ENCODE measurements around the gene PDE2A.

PDE2A gene

GRCh38 chr11:72625691-72626413 is 48.4 kb downstream of the PDE2A start:
- Histone ChIP-seq H3K79me1 (ENCODE audit: low read length) (no peaks in the 10 kb centered on the region), H3K36me3 (ENCODE audit: control insufficient read depth, insufficient read depth, low read length) (no peaks in the 10 kb centered on the region), H2BK15ac (replicated peaks; ENCODE audit: low read depth) (no peak overlapping the region), H3K23ac (ENCODE audit: low read length) (no peak overlapping the region), H3K79me2 (ENCODE audit: control insufficient read depth, insufficient read depth, low read length) (no peaks in the 10 kb centered on the region), H3K56ac (ENCODE audit: low read length) (peak overlapping the region; percentile 54), H3K9ac (ENCODE audit: low read length) (no peak overlapping the region), H2AK5ac (ENCODE audit: low read length) (no peak overlapping the region), H4K8ac (ENCODE audit: low read depth, low read length) (no peak overlapping the region), H4K5ac (ENCODE audit: low read length) (no peak overlapping the region), H3K4me1 (ENCODE audit: control insufficient read depth, low read depth, low read length) (peaks cover 4% of the 10 kb centered on the region), H3K27ac (ENCODE audit: low read depth, low read length) (no peak overlapping the region), H3K4me2 (ENCODE audit: low read length) (no peak overlapping the region), H3K18ac (ENCODE audit: low read length) (no peak overlapping the region), H2BK120ac (ENCODE audit: low read depth, low read length) (no peak overlapping the region), H3K4ac (ENCODE audit: low read depth, low read length) (no peak overlapping the region), H3K27me3 (ENCODE audit: insufficient read depth, low read length, poor library complexity) (no peaks in the 10 kb centered on the region), H2BK5ac (ENCODE audit: low read length) (no peak overlapping the region), H3K4me3 (ENCODE audit: low read length) (no peak overlapping the region)
- no peak for DNase-seq
- WGBS (ENCODE audit: extremely low coverage, insufficient coverage, low lambda C conversion rate): no CpG with 5 or more reads among the region's 20 CpGs

- H3K4me1 ChIP-seq (ENCODE audit: control insufficient read depth, low read depth, low read length): peaks cover 9% of the 10 kb centered on the region
- no peak for DNase-seq
- no peak overlapping the region for H2BK15ac ChIP-seq (replicated peaks; ENCODE audit: low read depth)
- H3K23ac ChIP-seq (ENCODE audit: low read length): no peak overlapping the region
- H4K8ac ChIP-seq (ENCODE audit: low read depth, low read length): no peak overlapping the region
- no peak overlapping the region for H2BK5ac ChIP-seq (ENCODE audit: low read length)
- no peak overlapping the region for H2BK120ac ChIP-seq (ENCODE audit: low read depth, low read length)
- no CpG with 5 or more reads among the region's 12 CpGs for WGBS (ENCODE audit: extremely low coverage, insufficient coverage, low lambda C conversion rate)
- no peak overlapping the region for H3K4me2 ChIP-seq (ENCODE audit: low read length)
- H3K36me3 ChIP-seq (ENCODE audit: control insufficient read depth, insufficient read depth, low read length): no peaks in the 10 kb centered on the region
- H2AK5ac ChIP-seq (ENCODE audit: low read length): no peak overlapping the region
- H3K27me3 ChIP-seq (ENCODE audit: insufficient read depth, low read length, poor library complexity): no peaks in the 10 kb centered on the region
- no peak overlapping the region for H3K18ac ChIP-seq (ENCODE audit: low read length)
- no peak overlapping the region for H3K4ac ChIP-seq (ENCODE audit: low read depth, low read length)
- no peak overlapping the region for H3K9ac ChIP-seq (ENCODE audit: low read length)
- peak overlapping the region; percentile 2 for H3K56ac ChIP-seq (ENCODE audit: low read length)
- no peaks in the 10 kb centered on the region for H3K79me2 ChIP-seq (ENCODE audit: control insufficient read depth, insufficient read depth, low read length)
- no peak overlapping the region for H3K4me3 ChIP-seq (ENCODE audit: low read length)
- H4K5ac ChIP-seq (ENCODE audit: low read length): no peak overlapping the region
- no peak overlapping the region for H3K27ac ChIP-seq (ENCODE audit: low read depth, low read length)
- H3K79me1 ChIP-seq (ENCODE audit: low read length): no peaks in the 10 kb centered on the region
These were observed 49.6 kb downstream of the PDE2A start for GRCh38 chr11:72624496-72625201.

GRCh38 chr11:72623052-72623451 is 51.2 kb downstream of the PDE2A start:
- Histone ChIP-seq H3K4me2 (ENCODE audit: low read length) (no peak overlapping the region), H4K8ac (ENCODE audit: low read depth, low read length) (no peak overlapping the region), H3K23ac (ENCODE audit: low read length) (no peak overlapping the region), H3K27ac (ENCODE audit: low read depth, low read length) (no peak overlapping the region), H3K36me3 (ENCODE audit: control insufficient read depth, insufficient read depth, low read length) (no peaks in the 10 kb centered on the region), H3K18ac (ENCODE audit: low read length) (no peak overlapping the region), H3K79me2 (ENCODE audit: control insufficient read depth, insufficient read depth, low read length) (no peaks in the 10 kb centered on the region), H3K4me1 (ENCODE audit: control insufficient read depth, low read depth, low read length) (peaks cover 9% of the 10 kb centered on the region), H4K5ac (ENCODE audit: low read length) (no peak overlapping the region), H2AK5ac (ENCODE audit: low read length) (peak overlapping the region; percentile 2), H3K4me3 (ENCODE audit: low read length) (no peak overlapping the region), H3K4ac (ENCODE audit: low read depth, low read length) (no peak overlapping the region), H3K79me1 (ENCODE audit: low read length) (no peaks in the 10 kb centered on the region), H3K27me3 (ENCODE audit: insufficient read depth, low read length, poor library complexity) (no peaks in the 10 kb centered on the region), H3K9ac (ENCODE audit: low read length) (no peak overlapping the region), H2BK5ac (ENCODE audit: low read length) (no peak overlapping the region), H2BK120ac (ENCODE audit: low read depth, low read length) (no peak overlapping the region), H2BK15ac (replicated peaks; ENCODE audit: low read depth) (no peak overlapping the region), H3K56ac (ENCODE audit: low read length) (no peak overlapping the region)
- WGBS (ENCODE audit: extremely low coverage, insufficient coverage, low lambda C conversion rate): no CpG with 5 or more reads among the region's 8 CpGs
- no peak for DNase-seq

DNA sequence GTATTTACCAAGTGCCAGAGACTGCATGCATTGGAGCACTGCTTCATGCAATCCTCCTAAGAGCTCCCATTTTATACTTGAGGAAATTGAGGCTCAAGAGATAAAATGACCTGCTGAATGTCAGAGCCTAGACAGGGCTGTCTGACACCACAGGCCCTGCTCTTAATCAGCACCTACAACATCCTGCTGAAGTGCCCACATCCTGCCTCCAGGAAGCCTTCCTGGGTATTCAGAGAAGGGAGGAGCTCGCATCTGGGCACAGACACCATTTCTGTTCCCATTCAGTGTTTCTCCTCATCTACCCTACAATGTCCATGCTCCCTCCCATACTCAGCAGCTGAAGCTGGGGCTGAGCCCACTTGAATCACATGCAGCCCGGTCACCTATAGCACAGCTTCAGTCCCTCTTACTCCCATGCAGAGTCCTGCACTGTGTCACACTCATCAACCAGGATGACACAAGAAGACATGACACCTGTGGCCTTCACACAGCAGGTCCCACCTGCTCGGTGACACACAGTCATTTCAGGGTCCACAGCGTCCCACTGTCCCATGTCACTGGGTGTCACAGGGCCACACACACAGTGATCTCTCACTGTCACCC is 53.1 kb downstream of the PDE2A start:
- H2BK15ac ChIP-seq (replicated peaks; ENCODE audit: low read depth): no peak overlapping the region

DNA sequence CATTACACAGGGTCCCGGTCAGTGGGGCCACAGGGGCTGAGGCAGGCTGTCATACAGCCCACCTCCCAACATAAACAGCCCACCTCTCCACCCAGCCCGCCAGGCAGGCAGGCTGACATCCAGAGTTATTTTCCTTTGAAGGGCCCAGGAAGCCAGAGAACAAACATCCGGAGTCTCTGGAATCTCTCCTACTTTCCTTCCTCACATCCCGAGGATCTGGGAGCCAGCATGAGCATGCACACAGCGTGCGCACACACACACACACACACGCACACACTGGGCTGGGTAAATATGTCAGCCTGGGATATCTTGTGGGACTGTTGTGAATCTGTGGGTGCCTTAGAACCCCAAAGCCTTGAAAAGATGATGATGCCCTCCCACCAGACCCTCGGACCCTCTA is 55.4 kb downstream of the PDE2A start:
- H3K79me1 ChIP-seq (ENCODE audit: low read length): no peaks in the 10 kb centered on the region
- no peak overlapping the region for H4K5ac ChIP-seq (ENCODE audit: low read length)
- no peak overlapping the region for H3K56ac ChIP-seq (ENCODE audit: low read length)
- no peak overlapping the region for H3K23ac ChIP-seq (ENCODE audit: low read length)
- no peak overlapping the region for H2BK120ac ChIP-seq (ENCODE audit: low read depth, low read length)
- H3K18ac ChIP-seq (ENCODE audit: low read length): no peak overlapping the region
- no peak overlapping the region for H3K4me2 ChIP-seq (ENCODE audit: low read length)
- DNase-seq: no peak
- H3K4me3 ChIP-seq (ENCODE audit: low read length): no peak overlapping the region
- no peak overlapping the region for H4K8ac ChIP-seq (ENCODE audit: low read depth, low read length)
- H3K27me3 ChIP-seq (ENCODE audit: insufficient read depth, low read length, poor library complexity): no peaks in the 10 kb centered on the region
- H2BK5ac ChIP-seq (ENCODE audit: low read length): no peak overlapping the region
- H2AK5ac ChIP-seq (ENCODE audit: low read length): no peak overlapping the region
- no peaks in the 10 kb centered on the region for H3K79me2 ChIP-seq (ENCODE audit: control insufficient read depth, insufficient read depth, low read length)
- H3K27ac ChIP-seq (ENCODE audit: low read depth, low read length): no peak overlapping the region
- peaks cover 9% of the 10 kb centered on the region for H3K4me1 ChIP-seq (ENCODE audit: control insufficient read depth, low read depth, low read length)
- no peak overlapping the region for H3K9ac ChIP-seq (ENCODE audit: low read length)
- no peak overlapping the region for H3K4ac ChIP-seq (ENCODE audit: low read depth, low read length)
- no peak overlapping the region for H2BK15ac ChIP-seq (replicated peaks; ENCODE audit: low read depth)
- no peaks in the 10 kb centered on the region for H3K36me3 ChIP-seq (ENCODE audit: control insufficient read depth, insufficient read depth, low read length)
- no CpG with 5 or more reads among the region's 8 CpGs for WGBS (ENCODE audit: extremely low coverage, insufficient coverage, low lambda C conversion rate)

More for the DNA sequence above, 53.1 kb downstream of the PDE2A start:
- Histone ChIP-seq H3K9ac (ENCODE audit: low read length) (no peak overlapping the region), H3K18ac (ENCODE audit: low read length) (no peak overlapping the region), H3K4me1 (ENCODE audit: control insufficient read depth, low read depth, low read length) (peaks cover 9% of the 10 kb centered on the region), H3K79me1 (ENCODE audit: low read length) (no peaks in the 10 kb centered on the region), H3K4me3 (ENCODE audit: low read length) (no peak overlapping the region), H4K5ac (ENCODE audit: low read length) (no peak overlapping the region), H3K4ac (ENCODE audit: low read depth, low read length) (no peak overlapping the region), H4K8ac (ENCODE audit: low read depth, low read length) (no peak overlapping the region), H3K4me2 (ENCODE audit: low read length) (no peak overlapping the region), H3K23ac (ENCODE audit: low read length) (no peak overlapping the region), H2BK120ac (ENCODE audit: low read depth, low read length) (no peak overlapping the region), H2AK5ac (ENCODE audit: low read length) (peak overlapping the region; percentile 8), H3K27ac (ENCODE audit: low read depth, low read length) (no peak overlapping the region), H3K36me3 (ENCODE audit: control insufficient read depth, insufficient read depth, low read length) (no peaks in the 10 kb centered on the region), H3K79me2 (ENCODE audit: control insufficient read depth, insufficient read depth, low read length) (no peaks in the 10 kb centered on the region), H2BK5ac (ENCODE audit: low read length) (peak overlapping the region; percentile 76), H3K56ac (ENCODE audit: low read length) (peak overlapping the region; percentile 29), H3K27me3 (ENCODE audit: insufficient read depth, low read length, poor library complexity) (no peaks in the 10 kb centered on the region)
- DNase-seq: peak; percentile 41
- WGBS (ENCODE audit: extremely low coverage, insufficient coverage, low lambda C conversion rate): no CpG with 5 or more reads among the region's 4 CpGs

All from mesendoderm (in vitro differentiated cells).